ENCODE data around the gene SCUBE1. TPM values are rescaled to one million over a fixed set of nuclear protein-coding genes. Genes with fewer than 3 reads are reported as not detected.

The SCUBE1 gene
- total and polyA plus RNA-seq, 2 donors (not counting 3 experiments of a cell fraction or from before 2014, with no cell fraction given), result 0.07 TPM; not detected in 1

GRCh38 chr22:43238526-43239006 is 104.6 kb downstream of the SCUBE1 start:
- no peak overlapping the region for H3K27ac ChIP-seq (ENCODE audit: insufficient read depth, low read depth, low read length)
- H3K79me2 ChIP-seq (ENCODE audit: control insufficient read depth, insufficient read depth, low read length), result no peaks in the 10 kb centered on the region
- CTCF ChIA-PET, result interaction anchor here (0.9 to 1.2 kb wide), 2 partner anchors 32 to 108 kb away, joined by 3 to 4 read pairs; no protein-coding TSS in a partner anchor
- no peak overlapping the region for H3K4me3 ChIP-seq (replicated peaks in 1 of 3; ENCODE audit: insufficient read depth in 1 of 3, low read depth in 1 of 3, low read length in 3 of 3)
- no peaks in the 10 kb centered on the region for H3K36me3 ChIP-seq (ENCODE audit: control insufficient read depth in 2 of 2, extremely low read depth in 1 of 2, insufficient read depth in 2 of 2, low read length in 2 of 2)
- no peak overlapping the region for H2AFZ ChIP-seq (ENCODE audit: low read depth, low read length)
- H3K9me1 ChIP-seq (replicated peaks; ENCODE audit: control insufficient read depth, extremely low read depth, insufficient read depth, low read length), result no peaks in the 10 kb centered on the region
- DNase-seq (ENCODE audit: low read depth, low spot score), result no peak
- no TSS peak for BruUV-seq (replicated peaks)
- H3K4me2 ChIP-seq (ENCODE audit: insufficient read depth, low read length), result no peak overlapping the region
- H3K4me1 ChIP-seq (ENCODE audit: control insufficient read depth, extremely low read depth, insufficient read depth, low read length), result no peaks in the 10 kb centered on the region
- H4K20me1 ChIP-seq (replicated peaks; ENCODE audit: control insufficient read depth, extremely low read depth, insufficient read depth, low read length), result no peaks in the 10 kb centered on the region
- intact Hi-C loops (cut with micrococcal nuclease) (no loop called here), dilution Hi-C loops (cut with MboI; ENCODE audit: extremely low pct_ligation_motif_present, low sequenced_read_pairs) (no loop called here)
- FAIRE-seq, result no peak
- TF ChIP-seq POLR2A (IDR thresholded peaks at IDR 0.05; ENCODE audit: low read depth, low read length) (no peak), MYC (IDR thresholded peaks at IDR 0.05; ENCODE audit: low read depth, low read length) (no peak), FOS (IDR thresholded peaks at IDR 0.05; ENCODE audit: borderline replicate concordance, insufficient read depth, low read length) (no peak), EZH2 (IDR thresholded peaks at IDR 0.05; ENCODE audit: borderline replicate concordance, low read depth, low read length, severe bottlenecking) (no peak), JUN (IDR thresholded peaks at IDR 0.05; ENCODE audit: borderline replicate concordance, insufficient read depth, insufficient read length, low read depth) (no peak), GATA2 (IDR thresholded peaks at IDR 0.05; ENCODE audit: insufficient read depth, insufficient read length, low read depth, low read length) (no peak), POLR2AphosphoS5 (IDR thresholded peaks at IDR 0.05; ENCODE audit: insufficient read depth, low read depth, low read length) (no peak)
- TF ChIP-seq, protein P1, sequence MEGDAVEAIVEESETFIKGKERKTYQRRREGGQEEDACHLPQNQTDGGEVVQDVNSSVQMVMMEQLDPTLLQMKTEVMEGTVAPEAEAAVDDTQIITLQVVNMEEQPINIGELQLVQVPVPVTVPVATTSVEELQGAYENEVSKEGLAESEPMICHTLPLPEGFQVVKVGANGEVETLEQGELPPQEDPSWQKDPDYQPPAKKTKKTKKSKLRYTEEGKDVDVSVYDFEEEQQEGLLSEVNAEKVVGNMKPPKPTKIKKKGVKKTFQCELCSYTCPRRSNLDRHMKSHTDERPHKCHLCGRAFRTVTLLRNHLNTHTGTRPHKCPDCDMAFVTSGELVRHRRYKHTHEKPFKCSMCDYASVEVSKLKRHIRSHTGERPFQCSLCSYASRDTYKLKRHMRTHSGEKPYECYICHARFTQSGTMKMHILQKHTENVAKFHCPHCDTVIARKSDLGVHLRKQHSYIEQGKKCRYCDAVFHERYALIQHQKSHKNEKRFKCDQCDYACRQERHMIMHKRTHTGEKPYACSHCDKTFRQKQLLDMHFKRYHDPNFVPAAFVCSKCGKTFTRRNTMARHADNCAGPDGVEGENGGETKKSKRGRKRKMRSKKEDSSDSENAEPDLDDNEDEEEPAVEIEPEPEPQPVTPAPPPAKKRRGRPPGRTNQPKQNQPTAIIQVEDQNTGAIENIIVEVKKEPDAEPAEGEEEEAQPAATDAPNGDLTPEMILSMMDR (IDR thresholded peaks at IDR 0.05; ENCODE audit: extremely low read depth in 1 of 2, insufficient read depth in 1 of 2, low read depth in 1 of 2, low read length in 2 of 2), result no peak
- TF ChIP-seq, protein P2, sequence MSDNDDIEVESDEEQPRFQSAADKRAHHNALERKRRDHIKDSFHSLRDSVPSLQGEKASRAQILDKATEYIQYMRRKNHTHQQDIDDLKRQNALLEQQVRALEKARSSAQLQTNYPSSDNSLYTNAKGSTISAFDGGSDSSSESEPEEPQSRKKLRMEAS (IDR thresholded peaks at IDR 0.05; ENCODE audit: insufficient read depth, insufficient read length), result no peak
- POLR2A ChIA-PET, result no interaction called here
- H3K9me3 ChIP-seq (replicated peaks; ENCODE audit: control insufficient read depth, insufficient read depth, low read length), result no peaks in the 10 kb centered on the region
- H3K9ac ChIP-seq (replicated peaks; ENCODE audit: extremely low read depth, insufficient read depth, low read length), result no peak overlapping the region
- no peaks in the 10 kb centered on the region for H3K27me3 ChIP-seq (ENCODE audit: control insufficient read depth in 2 of 2, insufficient read depth in 2 of 2, low read length in 2 of 2)

All from endothelial cell of umbilical vein (primary cell).